HG03442 (cell line): ENCODE measurements around the gene EPHA4.
"Not testable (repeated sequence)": the region's sequence is repeated elsewhere in the genome, so short reads cannot be mapped to it uniquely, and the experiment has no call there.

Experiments used
- ATAC-seq: cut with Tn5 transposase; IDR thresholded peaks from one replicate; pipeline ENCODE4 v1.9.1; 2021; ENCODE audit warnings: mild to moderate bottlenecking, moderate library complexity; ENCODE audit not compliant: unreplicated experiment

The EPHA4 gene

DNA sequence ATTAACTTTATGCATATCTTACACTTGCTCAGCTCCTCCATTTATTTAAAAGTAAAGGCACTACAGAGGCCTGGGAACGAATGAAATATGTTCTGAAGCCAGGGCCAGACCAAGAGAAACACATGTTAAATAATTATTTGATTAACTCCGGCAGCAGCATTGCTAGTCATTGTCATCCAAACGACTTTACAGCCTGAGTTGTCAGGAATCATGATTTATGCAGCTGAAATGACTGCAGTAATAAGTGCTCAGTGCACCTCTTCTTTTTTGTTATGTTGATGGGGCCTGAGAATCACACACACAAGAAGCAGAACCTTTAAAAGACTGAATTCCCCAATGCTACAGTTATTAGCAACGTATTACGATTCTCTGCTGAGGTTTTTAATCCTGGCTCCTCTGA, 58.9 kb downstream of the EPHA4 start:
- ATAC-seq = no peak

DNA sequence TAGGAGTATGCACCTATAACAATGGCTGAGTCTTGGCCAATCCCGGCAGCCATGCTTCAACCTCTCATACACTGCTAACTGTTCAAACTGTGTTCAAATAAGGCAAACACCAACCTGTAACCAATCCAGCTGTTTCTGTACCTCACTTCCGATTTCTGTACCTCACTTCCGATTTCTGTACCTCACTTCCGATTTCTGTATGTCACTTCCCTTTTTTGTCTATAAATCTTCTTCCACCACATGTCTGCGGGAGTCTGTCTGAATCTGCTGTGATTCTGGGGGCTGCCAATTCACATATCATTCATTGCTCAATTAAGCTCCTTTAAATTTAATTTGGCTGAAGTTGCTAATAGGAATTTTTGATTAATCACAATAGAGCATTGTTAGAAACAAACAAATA, 60.8 kb downstream of the EPHA4 start:
- not testable (repeated sequence) for ATAC-seq

DNA sequence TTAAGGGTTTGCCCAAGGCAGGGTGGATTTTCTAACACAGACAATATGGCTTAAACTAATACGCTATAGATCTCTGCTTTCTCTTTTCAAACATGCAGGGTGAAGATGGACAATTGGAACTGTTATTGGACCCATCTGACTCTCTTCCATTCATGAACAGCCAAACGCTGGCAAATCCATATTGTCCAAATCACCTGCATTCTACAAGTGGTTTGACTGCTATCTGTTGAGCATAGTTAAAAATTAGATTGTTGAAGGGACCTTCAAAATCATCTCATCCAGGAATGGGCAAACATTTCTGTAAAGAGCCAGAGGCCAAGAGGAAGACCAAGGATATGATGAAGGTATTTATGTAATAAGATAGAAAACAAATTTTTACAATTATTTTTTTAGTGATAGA, 65.6 kb downstream of the EPHA4 start:
- no peak for ATAC-seq

DNA sequence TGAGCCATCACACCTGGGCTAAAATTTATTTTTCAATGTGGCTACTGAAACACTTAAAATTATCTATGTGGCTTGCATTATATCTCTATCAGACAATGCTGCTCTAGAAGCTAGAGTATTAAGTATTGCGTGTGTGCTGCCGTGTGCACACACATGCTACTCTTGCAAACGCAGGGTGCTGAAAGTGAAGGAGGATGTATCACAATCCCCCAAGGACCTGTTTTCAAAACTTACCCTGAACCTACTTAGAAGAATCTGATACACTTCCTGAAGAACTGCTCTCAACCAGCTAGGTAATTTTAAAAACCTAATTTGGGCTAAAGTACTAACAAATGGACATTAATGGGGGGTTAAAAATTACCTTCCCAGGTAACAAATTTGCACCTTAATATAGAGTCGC, 66.5 kb downstream of the EPHA4 start:
- no peak for ATAC-seq

DNA sequence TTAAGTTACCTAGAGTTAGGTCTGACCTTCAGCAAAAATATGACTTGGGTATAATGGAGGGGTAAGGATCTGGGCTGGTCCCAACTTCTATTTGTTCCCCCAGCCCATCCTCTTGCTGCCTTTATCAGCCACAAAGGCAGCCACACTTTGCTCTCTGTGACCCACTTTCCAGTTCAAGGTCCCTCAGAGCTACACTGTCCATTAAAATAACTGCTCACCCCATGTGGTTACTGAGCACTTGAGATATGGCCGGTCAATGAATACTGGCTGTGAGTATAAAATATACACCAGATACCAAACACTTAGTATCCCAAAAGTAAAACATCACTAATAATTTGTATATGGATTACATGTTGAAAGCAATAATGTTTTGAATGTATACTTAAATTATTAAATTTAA, 67.2 kb downstream of the EPHA4 start:
- ATAC-seq = no peak

DNA sequence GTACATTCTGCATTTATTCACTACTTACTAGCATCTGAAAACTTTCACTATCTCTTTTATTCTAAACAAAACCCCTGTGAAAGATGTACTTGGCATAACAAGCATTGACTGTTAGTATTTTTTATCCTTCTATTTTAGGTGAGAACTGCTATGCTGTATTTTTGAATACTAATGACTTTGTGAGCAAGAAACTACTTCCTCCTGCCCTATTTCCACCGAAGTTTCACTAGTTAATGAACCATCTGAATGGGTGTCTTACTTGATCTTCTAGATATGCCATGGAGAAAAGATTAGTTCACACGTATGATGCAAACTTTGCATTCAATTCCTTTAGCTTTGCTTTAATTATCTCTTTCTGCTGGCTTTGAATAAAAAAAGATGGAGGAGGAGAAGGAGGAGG, 68.1 kb downstream of the EPHA4 start:
- ATAC-seq = no peak

DNA sequence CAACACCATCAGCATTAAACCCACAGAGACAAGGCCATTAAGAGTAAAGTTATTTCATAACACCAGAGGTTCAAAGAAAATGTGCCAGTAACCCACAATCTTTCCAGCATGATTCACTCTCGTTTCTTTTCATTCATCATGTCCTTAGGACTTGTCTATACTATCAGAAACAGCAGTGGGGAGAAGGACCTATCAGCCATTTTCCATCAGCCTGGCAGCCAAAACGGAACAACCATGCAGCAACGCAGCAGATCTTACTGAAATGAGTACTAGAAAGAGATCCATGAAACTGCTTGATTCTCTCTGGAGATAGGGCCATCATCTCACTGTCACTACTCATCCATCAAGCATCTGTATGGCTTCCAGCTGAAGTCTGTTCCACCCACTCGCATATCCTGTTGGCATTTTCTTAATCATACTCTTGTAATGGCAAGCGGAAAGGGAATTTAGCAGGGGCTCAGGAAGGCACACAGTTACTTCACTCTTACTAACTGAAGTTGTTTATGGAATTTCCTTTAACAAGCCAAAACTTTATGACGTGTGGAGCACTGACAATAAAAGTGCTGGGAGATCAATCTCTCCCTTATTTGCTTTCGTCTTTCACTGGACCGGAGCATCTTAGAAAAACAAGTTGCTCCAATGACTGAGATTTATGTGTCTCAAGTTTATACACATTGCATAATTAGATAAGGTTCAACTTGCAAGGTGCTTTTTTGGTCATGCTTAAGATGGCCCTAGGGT, 69.7 kb downstream of the EPHA4 start:
- no peak for ATAC-seq

DNA sequence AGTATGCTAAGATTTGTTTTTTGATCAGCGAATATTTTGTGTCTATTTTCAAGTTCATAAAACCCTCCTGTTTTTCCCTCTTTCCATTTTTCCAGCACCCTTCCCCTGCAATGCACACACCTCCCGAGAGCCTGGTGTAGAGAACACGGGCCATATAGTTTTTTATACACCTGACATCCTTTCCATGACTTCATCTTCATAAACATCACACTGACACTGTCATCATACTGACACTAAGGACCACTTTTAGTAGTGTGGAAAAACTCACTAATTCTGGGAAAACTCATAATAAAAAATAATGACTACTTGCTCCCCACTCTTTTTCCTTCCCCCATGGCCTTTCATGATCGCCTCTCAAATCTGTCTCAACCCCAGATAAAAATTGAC, 70.2 kb downstream of the EPHA4 start:
- ATAC-seq = no peak

DNA sequence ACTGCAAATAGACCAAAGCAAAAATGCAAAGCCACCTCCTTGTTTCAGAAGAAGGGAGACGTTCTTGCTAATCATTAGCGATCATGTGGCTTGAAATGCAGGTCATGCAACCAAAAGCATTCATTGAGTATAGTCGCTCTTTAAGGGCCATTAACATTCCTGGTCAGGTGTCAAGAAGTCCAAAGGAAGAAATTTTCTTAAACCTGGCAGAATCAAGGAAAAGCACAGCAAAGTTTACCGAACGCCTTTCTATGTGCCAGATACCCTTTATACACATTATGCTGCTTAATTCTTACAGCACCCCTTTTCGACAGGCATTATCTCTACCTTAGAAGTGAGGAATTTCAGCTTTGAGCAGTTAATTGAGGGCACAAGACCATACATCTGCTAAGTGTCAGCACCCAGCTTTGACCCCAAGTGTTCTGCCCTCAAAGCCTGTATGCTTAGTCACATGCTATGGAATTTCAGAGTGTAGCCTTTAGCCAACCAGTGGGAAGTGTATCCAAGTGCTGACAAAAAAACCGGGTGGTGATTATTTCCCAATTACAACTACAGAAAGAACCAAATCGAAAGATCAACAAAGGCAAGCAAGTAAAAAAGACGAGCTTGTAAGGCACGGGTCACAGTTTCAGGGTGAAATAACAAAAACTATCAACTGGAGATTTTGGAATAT, 70.8 kb downstream of the EPHA4 start:
- no peak for ATAC-seq

DNA sequence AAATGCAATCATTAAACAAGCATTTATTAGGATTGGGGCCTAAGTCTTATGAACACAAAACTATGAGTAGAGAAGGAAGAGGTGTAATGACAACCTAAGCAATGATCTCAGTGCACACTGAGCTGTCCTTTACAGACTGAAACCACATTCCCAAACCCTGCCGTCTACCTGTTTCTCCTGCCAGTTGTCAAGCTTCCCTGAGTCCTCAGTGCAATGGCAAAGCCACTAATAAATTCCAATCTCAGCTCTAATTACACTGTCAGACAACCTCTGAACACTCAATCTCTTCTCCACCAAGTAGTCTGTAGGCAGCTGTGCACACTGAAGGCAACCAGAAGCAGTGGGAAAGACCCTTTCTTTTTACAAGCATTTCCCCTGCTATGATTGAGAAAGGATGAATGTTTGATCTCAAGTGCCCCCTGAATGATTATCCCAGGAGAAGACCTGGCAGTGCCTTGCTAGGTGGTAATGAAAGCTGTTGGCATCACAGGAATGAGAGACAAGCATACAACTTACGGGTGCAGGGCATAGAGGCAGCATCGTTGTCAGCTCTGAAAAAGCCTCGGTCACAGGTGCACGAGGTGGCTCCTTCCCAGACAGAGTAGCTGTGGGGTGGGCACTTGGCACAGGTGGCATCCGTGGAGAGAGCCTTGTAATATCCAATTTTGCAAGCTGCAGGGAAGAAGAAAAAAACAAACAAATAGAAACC, 71.4 kb downstream of the EPHA4 start:
- ATAC-seq = no peak

DNA sequence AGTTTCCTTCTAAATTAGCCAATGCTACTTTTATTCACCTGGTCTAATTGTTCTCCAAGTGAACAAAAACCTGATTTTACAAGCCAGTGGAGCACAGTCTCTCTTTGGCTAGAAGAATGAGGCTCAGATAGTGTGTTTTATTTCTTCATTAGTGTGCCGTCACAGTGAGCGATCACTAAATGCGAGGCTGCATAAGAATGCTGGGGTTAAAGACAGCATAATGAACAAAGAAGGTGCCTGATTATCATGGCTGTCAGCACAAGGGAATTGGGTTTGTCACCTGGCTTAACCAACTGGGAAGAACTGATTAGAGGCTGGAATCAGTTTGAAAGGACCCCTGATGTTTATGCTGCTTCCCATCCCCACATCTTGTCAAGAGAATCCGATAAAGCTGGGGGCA, 76.4 kb downstream of the EPHA4 start:
- no peak for ATAC-seq

DNA sequence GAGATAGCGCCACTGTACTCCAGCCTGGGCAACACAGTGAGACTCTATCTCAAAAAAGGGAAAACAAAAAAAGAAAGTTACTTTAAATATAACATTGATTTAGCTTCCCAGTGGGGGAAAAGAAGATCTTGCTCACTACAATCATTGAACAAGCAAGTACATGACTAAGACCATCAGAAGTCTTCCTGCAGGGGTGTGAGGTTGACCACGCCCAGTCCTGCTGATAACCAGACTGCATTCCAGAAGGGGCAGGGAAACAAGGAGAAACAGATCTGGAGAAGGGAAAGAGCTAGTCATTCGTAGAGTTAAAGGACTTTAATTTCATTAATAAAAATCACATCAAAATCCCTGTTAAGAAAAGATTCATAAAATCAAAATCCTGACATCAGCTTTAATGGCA, 77.5 kb downstream of the EPHA4 start:
- ATAC-seq = no peak

DNA sequence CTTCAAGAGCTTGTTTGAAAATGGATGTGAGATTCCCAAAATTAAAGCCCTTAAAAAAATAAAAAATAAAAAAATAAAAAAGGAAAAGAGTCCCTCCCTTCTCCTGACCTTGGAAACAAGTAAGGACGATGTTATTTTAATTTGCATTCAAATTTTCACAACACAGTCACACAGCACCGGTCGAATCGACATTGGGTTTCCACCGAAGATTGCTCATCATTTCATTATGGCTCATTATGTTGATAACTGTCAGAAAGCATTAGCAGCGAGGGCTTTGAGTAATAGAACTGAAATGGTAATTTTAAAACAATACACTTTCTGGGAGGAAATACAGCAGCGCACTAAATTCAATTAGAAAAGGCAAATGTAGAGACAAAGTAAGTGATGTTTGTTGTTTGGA, 78.7 kb downstream of the EPHA4 start:
- no peak for ATAC-seq

DNA sequence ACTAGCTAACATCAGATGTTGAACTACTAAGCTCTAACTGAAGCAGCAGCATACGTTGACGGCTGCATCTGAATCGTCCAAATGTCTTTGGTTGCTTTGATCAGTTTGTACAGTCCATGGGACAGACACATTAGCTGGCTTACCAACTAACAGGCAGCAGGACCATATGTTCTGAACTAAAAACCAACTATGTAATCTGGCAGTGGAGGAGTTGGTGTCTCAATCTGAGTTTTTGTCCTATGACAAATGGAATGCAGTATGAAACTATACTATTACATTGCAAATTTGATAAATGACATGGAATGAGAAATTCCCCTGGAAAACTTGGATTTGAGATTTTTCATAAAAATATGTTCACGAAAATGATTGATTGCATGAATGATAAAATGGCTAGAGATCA, 79.5 kb downstream of the EPHA4 start:
- ATAC-seq = no peak

DNA sequence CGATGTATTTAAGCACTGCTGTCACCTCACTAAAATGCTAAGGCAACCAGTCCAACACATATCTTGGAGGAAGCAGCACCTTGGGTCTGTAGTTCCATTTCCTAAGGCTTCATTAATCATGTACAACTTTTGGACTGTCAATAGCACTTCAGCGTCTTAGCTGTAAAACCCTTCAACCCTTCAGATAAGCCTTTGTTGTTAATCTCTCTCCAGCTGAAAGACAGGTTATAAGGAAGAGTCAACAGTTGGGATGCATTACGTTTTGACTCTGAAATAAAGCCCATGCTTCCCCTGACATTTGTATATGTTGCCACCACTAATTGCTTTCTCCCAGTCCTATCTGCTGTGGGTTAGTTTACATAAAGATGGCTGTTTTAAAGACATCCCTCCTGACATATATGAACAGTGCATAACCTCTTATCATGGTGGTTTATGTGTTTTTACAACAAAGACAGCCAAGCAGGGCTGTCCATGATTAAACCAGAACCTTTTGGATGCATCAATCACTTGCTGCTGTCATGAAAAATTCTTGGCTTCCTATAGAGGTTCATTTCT, 81.5 kb downstream of the EPHA4 start:
- ATAC-seq = no peak

DNA sequence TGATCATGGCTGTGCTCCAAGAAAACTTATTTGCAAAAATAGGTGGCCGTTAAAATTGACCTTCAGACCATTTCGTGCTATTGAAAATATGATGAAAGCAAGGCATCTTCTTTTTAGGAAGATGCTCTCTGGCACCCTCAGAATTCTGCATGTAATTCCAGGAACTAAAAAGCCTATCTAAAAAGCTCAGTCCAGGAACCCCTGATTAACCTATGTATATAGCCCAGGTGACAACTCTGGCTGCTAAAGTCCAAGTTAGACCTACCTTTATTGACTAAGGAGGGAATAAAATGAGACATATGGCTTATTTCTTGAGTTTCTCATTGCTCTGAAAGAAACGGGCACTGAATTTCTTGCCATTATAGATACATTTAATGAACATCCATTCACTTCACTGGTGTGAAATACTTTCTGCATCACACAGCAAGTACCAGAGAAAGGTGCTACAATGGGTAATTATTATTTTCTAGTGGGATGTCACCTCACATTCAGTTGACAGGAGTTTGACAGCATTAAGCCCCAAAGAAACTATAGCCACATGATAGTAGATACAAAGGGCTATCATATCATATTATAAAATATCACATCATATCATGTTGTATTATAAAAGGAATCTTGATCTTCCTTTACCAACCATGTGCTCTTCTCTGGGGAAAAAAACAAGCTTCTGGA, 83.8 kb downstream of the EPHA4 start:
- ATAC-seq = no peak

DNA sequence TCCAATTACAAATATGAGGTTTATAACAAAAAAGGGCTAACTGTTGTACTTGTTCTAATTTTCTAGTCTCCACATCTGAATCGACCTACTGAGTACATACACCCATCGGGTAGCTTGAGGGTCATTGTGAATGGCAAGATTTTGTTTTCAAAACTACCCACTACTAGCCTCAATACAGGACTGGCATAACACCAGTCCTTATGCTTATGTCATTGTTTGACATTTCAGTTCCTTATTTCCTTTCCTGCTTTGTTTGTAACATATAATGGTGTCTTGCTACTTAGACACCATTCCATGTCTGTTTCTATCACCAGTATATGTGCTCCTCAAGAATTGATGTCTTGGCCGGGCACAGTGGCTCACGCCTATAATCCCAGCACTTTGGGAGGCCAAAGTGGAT, 86.0 kb downstream of the EPHA4 start:
- ATAC-seq = no peak

DNA sequence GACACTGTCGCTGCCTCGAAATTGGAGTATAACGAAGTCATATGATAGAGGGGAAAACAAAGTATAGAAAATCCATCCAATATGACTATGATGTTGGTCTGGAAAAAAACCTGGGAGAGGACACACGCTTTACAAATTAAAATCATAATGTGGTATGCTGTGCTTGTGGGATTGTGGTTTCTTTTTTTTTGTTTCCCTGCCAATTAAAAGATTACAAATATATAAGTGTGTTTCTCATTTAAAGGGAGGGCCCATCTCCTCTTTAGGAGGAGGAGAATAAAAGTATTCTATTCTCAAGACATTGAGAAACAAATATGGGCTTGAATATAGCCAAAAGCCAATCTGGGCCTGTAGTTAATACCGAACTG, 86.6 kb downstream of the EPHA4 start:
- ATAC-seq = no peak

DNA sequence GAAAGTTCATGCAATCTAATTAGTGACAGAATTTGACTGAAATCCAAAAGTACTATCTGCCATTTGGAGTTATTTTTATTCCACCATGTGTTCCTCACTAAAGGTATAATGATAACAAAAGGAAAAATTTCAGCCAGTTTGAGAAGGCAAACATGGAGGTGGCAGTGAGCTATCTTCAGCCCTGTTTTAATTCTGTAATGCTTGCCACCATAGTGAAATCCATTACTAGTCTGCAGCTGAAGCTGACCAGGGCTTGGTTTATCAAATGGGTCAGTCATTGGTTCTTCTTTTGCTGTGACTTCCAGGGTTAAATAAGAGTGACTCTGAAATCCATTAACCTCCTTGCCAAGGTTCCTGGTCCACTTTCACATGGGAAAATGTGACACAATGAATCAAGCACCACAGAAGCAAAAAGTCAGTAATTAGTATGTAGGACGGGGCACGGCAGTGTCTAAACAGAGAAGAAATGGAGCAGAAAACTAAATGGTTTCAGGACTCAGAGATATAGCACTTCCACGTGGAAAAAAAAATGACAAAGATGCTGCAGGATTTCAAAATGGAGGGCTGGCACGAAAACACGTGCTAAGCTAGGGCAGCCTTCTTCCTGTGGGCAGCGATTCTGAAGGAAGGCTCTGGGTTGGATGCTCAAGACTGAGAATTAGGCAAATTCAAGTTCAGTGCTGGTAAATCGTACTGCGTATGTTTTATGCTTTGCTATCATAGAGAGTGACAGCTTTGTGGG, 87.2 kb downstream of the EPHA4 start:
- no peak for ATAC-seq

DNA sequence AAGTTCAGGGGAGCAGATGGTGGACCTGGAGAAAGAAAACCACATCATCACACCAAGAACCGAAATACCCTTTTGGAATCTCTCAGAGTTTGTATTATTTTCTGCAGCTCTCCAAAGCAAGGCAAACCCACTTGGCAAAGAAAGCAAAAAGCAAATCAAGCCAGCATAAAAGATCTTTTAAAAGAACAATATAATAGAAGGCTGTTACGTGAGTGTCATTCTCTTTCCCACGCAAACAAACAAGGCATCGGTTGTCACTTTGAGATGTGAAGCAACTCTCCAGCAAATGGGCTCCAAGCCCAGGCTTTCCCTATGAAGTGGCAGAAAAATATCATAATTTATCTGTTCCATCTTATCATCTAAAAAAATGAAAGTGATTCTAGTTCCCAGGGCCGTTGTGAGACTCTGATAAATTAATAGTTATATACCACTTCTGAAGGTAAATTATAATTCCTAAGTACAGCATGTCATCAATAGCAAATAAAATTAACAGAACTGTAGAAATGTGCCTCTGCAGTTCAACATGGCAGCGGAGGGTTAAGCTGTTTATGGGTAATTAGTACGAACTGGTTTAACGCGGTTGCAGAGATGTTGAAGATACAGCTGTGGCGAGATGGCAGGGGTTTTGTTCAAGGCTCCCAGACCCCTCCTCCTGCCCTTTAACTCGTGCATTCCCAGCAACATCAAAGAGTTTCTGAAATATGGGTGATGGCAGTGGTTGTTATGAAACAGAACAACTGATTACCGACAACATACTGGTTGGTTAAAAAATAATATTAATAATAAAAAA, 89.2 kb downstream of the EPHA4 start:
- ATAC-seq = no peak
